ENCODE results near the gene CC2D1B.

Gene CC2D1B

DNA sequence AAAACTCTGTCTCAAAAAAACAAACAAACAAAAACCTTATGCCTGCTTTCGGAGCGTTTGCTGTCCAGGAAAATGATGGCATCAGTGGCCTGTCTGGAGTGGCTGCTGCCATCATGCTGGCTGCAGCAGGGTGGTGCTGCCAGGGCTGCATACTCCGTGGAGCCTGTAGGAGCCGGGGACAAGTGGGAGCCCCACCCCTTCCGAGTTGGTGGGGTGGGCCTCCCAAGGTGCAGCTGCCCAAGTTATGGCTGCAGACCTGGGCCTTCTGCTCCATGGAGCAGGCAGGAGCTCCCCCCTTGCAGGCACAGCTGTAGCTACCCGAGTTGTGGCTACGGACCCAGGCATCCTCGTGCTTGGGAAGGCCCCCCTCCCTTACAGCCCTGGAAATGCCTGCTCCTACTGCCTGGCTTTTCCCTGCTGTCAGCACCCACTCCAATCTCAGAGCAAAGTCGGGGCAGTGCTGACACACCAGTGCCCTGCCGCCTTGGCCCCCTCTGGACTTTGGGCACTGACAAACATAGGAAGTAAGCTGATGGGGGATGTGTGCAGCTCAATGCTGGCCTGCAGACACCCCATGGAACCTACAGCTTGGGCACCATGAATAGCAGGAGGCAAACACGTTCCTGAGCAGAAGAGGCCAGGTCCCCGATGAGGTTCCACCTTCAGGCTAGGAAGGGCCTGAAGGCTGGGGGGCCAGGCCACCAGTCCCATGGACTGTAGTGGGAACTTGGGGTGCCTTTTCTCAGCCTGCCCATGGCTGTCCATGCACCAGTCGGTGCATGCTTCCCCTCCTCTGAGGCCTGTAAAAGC lies 60.4 kb downstream of the CC2D1B start:
- Histone ChIP-seq H3K9ac (ENCODE audit: low read depth, low read length) (no peak overlapping the region), H3K9me3 (ENCODE audit: control insufficient read depth, insufficient read depth, low read length) (no peaks in the 10 kb centered on the region), H3K27ac (ENCODE audit: low read depth, low read length) (no peak overlapping the region), H3K4me3 (ENCODE audit: low read depth, low read length) (no peak overlapping the region), H3K27me3 (ENCODE audit: control insufficient read depth, insufficient read depth, low read length) (no peaks in the 10 kb centered on the region), H3K36me3 (ENCODE audit: control insufficient read depth, insufficient read depth, low read length) (0 out of 2 replicates have a peak, but pooled peaks cover 6% of the 10 kb centered on the region), H3K4me1 (ENCODE audit: control insufficient read depth, insufficient read depth, low read length) (no peaks in the 10 kb centered on the region)
